Esophagus muscularis mucosa (tissue), 4 donors: Measurements from ENCODE around the gene PTPN5.

Source experiments
- CTCF ChIP-seq, 3 experiments: fragments of 200-600 bp in 2 of 3; fragments of 450-650 bp in 1 of 3; sonication (generic) in 2 of 3; IDR thresholded peaks; one replicate each; pipeline ENCODE4 v1.5.1; 2017 to 2019; ENCODE audit warnings: antibody characterized with exemption in 3 of 3, mild to moderate bottlenecking in 2 of 3, moderate library complexity in 1 of 3
- EP300 ChIP-seq: sonication (generic); formaldehyde crosslinking; IDR thresholded peaks from one replicate; pipeline ENCODE4 v1.6.1; 2017; ENCODE audit warnings: antibody characterized with exemption
- POLR2A ChIP-seq: fragments of 450-650 bp; IDR thresholded peaks from one replicate; pipeline ENCODE4 v1.6.1; 2017; ENCODE audit warnings: antibody characterized with exemption, moderate library complexity, mild to moderate bottlenecking, low read depth
- POLR2AphosphoS5 ChIP-seq, 2 donors: sonication (generic); formaldehyde crosslinking; IDR thresholded peaks; one replicate each; pipeline ENCODE4 v1.6.1; 2017; ENCODE audit warnings: antibody characterized with exemption in 2 of 2

- no peak for TF ChIP-seq POLR2A
- no peak for TF ChIP-seq CTCF (IDR thresholded peaks at IDR 0.05)
- no peak for TF ChIP-seq POLR2AphosphoS5 (IDR thresholded peaks at IDR 0.05)
- TF ChIP-seq EP300, result no peak
These were observed 43.3 kb upstream of the PTPN5 start for GRCh38 chr11:18834754-18835466.
